PC-3 (cell line): ENCODE data around the gene ELMOD1. TPM values are rescaled to one million over a fixed set of nuclear protein-coding genes. Genes with fewer than 3 reads are reported as not detected.

Experiments used
- ATAC-seq: fragments of 200-7000 bp; cut with Tn5 transposase; 2 replicates; pipeline ENCODE4 v1.9.1; 2020; ENCODE audit warnings: mild to moderate bottlenecking, moderate library complexity
- BruUV-seq: library from RNA; stranded (reverse); fragments of 400-500 nt; replicated peaks from 2 replicates; lab custom pipeline; 2021; lab: Mats Ljungman, UMichigan
- CTCF ChIA-PET: fragments of 300-600 bp; sonication (Branson Sonifier 250); formaldehyde crosslinking; loops from one replicate; lab custom pipeline; 2022; ENCODE audit warnings: antibody characterized with exemption; lab: Charles Lee
- POLR2A ChIA-PET: fragments of 300-600 bp; sonication (Branson Sonifier 250); formaldehyde crosslinking; loops from one replicate; lab custom pipeline; 2022; ENCODE audit warnings: antibody characterized with exemption; ENCODE audit not compliant: unreplicated experiment; lab: Charles Lee
- DNase-seq: peaks from one replicate; pipeline ENCODE4 v3.0.0-alpha.2; 2015
- H2AFZ ChIP-seq: fragments of 300-600 bp; sonication (generic); 2 replicates; pipeline ENCODE4 v1.6.0; 2016; ENCODE audit warnings: antibody characterized with exemption, low read length
- H3F3A ChIP-seq: fragments of 300-600 bp; sonication (generic); one replicate; pipeline ENCODE4 v1.6.0; 2017; ENCODE audit warnings: antibody characterized with exemption, low read length, control low read depth, mild to moderate bottlenecking; ENCODE audit not compliant: unreplicated experiment
- H3K27ac ChIP-seq: fragments of 300-600 bp; sonication (generic); 2 replicates; pipeline ENCODE4 v1.5.1; 2016; ENCODE audit warnings: mild to moderate bottlenecking, low read length
- H3K27me3 ChIP-seq: fragments of 300-600 bp; sonication (generic); 2 replicates; pipeline ENCODE4 v1.6.1; 2016; ENCODE audit warnings: low read length, mixed read lengths
- H3K36me3 ChIP-seq: fragments of 300-600 bp; sonication (generic); 2 replicates; pipeline ENCODE4 v1.6.1; 2016; ENCODE audit warnings: low read depth, mixed run types, low read length, mixed read lengths
- H3K4me1 ChIP-seq: fragments of 300-600 bp; sonication (generic); 2 replicates; pipeline ENCODE4 v1.5.1; 2016; ENCODE audit warnings: low read length; ENCODE audit not compliant: insufficient read depth
- H3K4me2 ChIP-seq: fragments of 300-600 bp; sonication (generic); 2 replicates; pipeline ENCODE4 v1.6.0; 2016; ENCODE audit warnings: low read length
- H3K4me3 ChIP-seq: fragments of 300-600 bp; sonication (generic); 2 replicates; pipeline ENCODE4 v1.5.1; 2016; ENCODE audit warnings: mild to moderate bottlenecking, low read length, mixed read lengths
- H3K79me2 ChIP-seq: fragments of 300-600 bp; sonication (generic); 2 replicates; pipeline ENCODE4 v1.6.1; 2017; ENCODE audit warnings: low read length, mixed read lengths
- H3K9ac ChIP-seq: fragments of 300-600 bp; sonication (generic); 2 replicates; pipeline ENCODE4 v1.6.0; 2016; ENCODE audit warnings: mild to moderate bottlenecking, low read length
- H3K9me2 ChIP-seq: fragments of 300-600 bp; sonication (generic); replicated peaks from 2 replicates; pipeline ENCODE4 v1.6.1; 2016; ENCODE audit warnings: mixed run types, low read length, mixed read lengths
- H3K9me3 ChIP-seq: fragments of 300-600 bp; sonication (generic); 2 replicates; pipeline ENCODE4 v1.6.1; 2016; ENCODE audit warnings: low read length, mixed read lengths
- H4K20me1 ChIP-seq: fragments of 300-600 bp; sonication (generic); 2 replicates; pipeline ENCODE4 v1.6.1; 2016; ENCODE audit warnings: low read length, mixed read lengths
- EZH2 ChIP-seq: fragments of 300-600 bp; sonication (generic); IDR thresholded peaks from one replicate; pipeline ENCODE4 v1.6.1; 2017; ENCODE audit warnings: antibody characterized with exemption, mild to moderate bottlenecking, low read length; ENCODE audit not compliant: unreplicated experiment
- EZH2phosphoT487 ChIP-seq: fragments of 300-600 bp; sonication (generic); IDR thresholded peaks from 2 replicates; pipeline ENCODE4 v1.6.1; 2018; ENCODE audit warnings: mild to moderate bottlenecking, antibody characterized with exemption, low read length, borderline replicate concordance
- intact Hi-C: fragments of 100-400 bp; cut with micrococcal nuclease; formaldehyde crosslinking; loops from 2 replicates; pipeline ENCODE4 v1.9.0; 2023
- total RNA-seq: library from RNA; depleted of rRNA; stranded (reverse); fragments of >200 nt; gene quantifications from 2 replicates; pipeline ENCODE4 v1.2.3, GENCODE V29; 2014
- TF ChIP-seq, protein P1 (sequence below): fragments of 300-600 bp; sonication (generic); conservative IDR thresholded peaks from 2 replicates; pipeline ENCODE4 v1.5.1; 2017; ENCODE audit warnings: antibody characterized with exemption, low read depth, mild to moderate bottlenecking, low read length

The ELMOD1 gene
- total RNA-seq, 1 experiment from 2014 or later = not detected

DNA sequence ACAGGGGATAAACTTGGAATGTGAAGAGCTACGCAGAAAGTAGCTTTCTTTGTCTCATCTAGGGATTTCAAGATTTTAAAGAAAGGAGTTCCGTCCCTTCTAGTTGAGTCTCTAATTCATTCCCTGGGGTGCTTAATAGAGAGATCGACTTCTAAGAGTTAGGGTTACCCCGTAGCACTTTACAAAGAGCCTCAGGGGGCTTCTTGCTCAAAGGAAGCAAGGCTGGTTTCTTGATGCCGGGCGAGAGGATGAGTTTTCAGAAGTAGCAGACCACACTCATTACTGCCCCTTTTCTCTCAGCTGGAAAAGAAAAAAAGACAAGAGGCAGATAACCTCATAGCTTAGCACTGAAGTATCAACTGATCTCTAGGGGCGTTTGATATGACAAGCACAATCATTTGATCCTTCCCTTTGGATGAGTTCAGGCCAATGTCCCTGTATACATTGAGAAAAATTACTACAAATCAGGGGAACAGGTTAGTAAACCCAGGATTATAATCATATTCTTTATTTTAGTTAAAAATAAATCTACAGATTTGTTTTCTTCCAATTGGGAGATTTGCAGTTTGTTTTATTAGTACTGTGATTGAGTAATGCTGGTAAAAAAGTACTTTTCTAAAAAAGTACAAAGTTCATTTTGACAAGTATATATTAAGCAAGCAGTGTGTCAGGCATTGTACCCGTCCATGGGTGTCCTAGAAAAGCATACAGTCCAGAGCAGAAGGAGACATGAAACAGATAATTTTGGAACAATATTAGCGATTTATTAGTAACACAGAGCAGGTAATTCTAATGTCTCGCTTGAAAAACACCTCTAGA is 18.7 kb downstream of the ELMOD1 start:
- H3K27me3 ChIP-seq = peaks cover 91% of the 10 kb centered on the region
- H3K9ac ChIP-seq = no peak overlapping the region
- H3F3A ChIP-seq = no peaks in the 10 kb centered on the region
- ATAC-seq (no peak), DNase-seq (no peak)
- no peak overlapping the region for H3K4me2 ChIP-seq
- no peaks in the 10 kb centered on the region for H4K20me1 ChIP-seq
- no peaks in the 10 kb centered on the region for H3K4me1 ChIP-seq
- TF ChIP-seq, protein P1, sequence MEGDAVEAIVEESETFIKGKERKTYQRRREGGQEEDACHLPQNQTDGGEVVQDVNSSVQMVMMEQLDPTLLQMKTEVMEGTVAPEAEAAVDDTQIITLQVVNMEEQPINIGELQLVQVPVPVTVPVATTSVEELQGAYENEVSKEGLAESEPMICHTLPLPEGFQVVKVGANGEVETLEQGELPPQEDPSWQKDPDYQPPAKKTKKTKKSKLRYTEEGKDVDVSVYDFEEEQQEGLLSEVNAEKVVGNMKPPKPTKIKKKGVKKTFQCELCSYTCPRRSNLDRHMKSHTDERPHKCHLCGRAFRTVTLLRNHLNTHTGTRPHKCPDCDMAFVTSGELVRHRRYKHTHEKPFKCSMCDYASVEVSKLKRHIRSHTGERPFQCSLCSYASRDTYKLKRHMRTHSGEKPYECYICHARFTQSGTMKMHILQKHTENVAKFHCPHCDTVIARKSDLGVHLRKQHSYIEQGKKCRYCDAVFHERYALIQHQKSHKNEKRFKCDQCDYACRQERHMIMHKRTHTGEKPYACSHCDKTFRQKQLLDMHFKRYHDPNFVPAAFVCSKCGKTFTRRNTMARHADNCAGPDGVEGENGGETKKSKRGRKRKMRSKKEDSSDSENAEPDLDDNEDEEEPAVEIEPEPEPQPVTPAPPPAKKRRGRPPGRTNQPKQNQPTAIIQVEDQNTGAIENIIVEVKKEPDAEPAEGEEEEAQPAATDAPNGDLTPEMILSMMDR = no peak
- TF ChIP-seq EZH2 (no peak), EZH2phosphoT487 (no peak)
- H3K79me2 ChIP-seq = no peaks in the 10 kb centered on the region
- H3K36me3 ChIP-seq = no peaks in the 10 kb centered on the region
- no peaks in the 10 kb centered on the region for H3K9me3 ChIP-seq
- CTCF ChIA-PET = no interaction called here
- intact Hi-C loops = no loop called here
- no peak overlapping the region for H3K27ac ChIP-seq
- no peak overlapping the region for H2AFZ ChIP-seq
- POLR2A ChIA-PET = no interaction called here
- BruUV-seq = no TSS peak
- H3K4me3 ChIP-seq = no peak overlapping the region
- H3K9me2 ChIP-seq = no peaks in the 10 kb centered on the region

DNA sequence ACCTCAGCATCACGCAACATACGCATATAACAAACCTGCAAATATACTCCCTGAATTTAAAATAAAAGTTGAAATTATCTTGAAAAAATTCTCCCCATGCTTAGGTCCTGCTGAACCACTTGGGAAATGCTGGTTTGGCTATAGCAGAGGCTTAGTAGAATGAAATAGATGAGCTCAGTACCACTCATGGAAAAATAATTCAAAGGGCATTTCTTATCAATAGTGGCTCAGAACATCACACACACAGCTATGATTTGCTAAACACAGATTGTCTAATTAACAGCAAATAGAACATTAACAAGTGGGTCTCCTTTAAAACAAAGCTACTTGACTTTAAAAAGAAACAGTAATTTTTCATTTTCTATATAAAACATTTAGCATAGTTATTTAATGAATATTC is 21.5 kb downstream of the ELMOD1 start:
- ATAC-seq (no peak), DNase-seq (no peak)
- Histone ChIP-seq H3K9ac (no peak overlapping the region), H3K4me1 (no peaks in the 10 kb centered on the region), H4K20me1 (no peaks in the 10 kb centered on the region), H3K4me3 (no peak overlapping the region), H3K36me3 (no peaks in the 10 kb centered on the region), H3F3A (no peaks in the 10 kb centered on the region), H3K9me2 (no peaks in the 10 kb centered on the region), H3K79me2 (no peaks in the 10 kb centered on the region), H2AFZ (no peak overlapping the region), H3K4me2 (no peak overlapping the region), H3K9me3 (no peaks in the 10 kb centered on the region), H3K27ac (no peak overlapping the region), H3K27me3 (peaks cover 94% of the 10 kb centered on the region)
- no TSS peak for BruUV-seq
- intact Hi-C loops = no loop called here
- TF ChIP-seq EZH2phosphoT487 (no peak), EZH2 (no peak)
- TF ChIP-seq, protein P1 = no peak
- POLR2A ChIA-PET = no interaction called here
- CTCF ChIA-PET = no interaction called here

DNA sequence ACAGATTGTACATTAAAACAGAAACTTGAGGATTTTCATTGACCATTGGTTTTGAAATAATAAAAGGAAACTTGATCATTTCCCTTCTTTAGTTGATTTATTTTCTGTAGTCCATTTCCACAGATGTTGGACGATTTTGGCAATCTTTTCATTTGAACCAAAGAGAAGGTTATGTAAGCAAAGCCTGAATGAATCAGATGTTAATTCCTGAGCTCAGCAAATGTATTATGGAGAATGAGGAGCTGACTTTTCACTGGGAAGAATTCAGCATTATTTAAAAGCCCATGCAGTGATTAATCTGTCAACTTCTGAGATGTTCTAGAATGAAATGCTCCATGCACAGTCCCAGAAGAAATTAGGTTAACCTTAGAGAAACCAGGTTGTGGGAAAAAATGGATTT is 29.0 kb downstream of the ELMOD1 start:
- no peak overlapping the region for H3K4me2 ChIP-seq
- H3K9me3 ChIP-seq = no peaks in the 10 kb centered on the region
- 0 out of 2 replicates have a peak, but pooled peaks cover under 1% of the 10 kb centered on the region for H4K20me1 ChIP-seq
- H3F3A ChIP-seq = no peaks in the 10 kb centered on the region
- H3K4me1 ChIP-seq = no peaks in the 10 kb centered on the region
- H3K9me2 ChIP-seq = no peaks in the 10 kb centered on the region
- H3K79me2 ChIP-seq = no peaks in the 10 kb centered on the region
- BruUV-seq = no TSS peak
- ATAC-seq (no peak), DNase-seq (no peak)
- no peak overlapping the region for H3K9ac ChIP-seq
- H3K36me3 ChIP-seq = no peaks in the 10 kb centered on the region
- intact Hi-C loops = loop anchor here (5.0 kb wide), 1 partner anchor 32 kb away; no protein-coding TSS in a partner anchor
- no peak overlapping the region for H3K4me3 ChIP-seq
- H2AFZ ChIP-seq = no peak overlapping the region
- ChIA-PET CTCF (no interaction called here), POLR2A (no interaction called here)
- TF ChIP-seq, protein P1 = no peak
- TF ChIP-seq EZH2 (no peak), EZH2phosphoT487 (no peak)
- no peak overlapping the region for H3K27ac ChIP-seq
- peaks cover 94% of the 10 kb centered on the region for H3K27me3 ChIP-seq
